Measurements from ENCODE around the gene HDAC9. TPM values are rescaled to one million over a fixed set of nuclear protein-coding genes. Genes with fewer than 3 reads are reported as not detected.

The HDAC9 gene
- total RNA-seq, 1 experiment from 2014 or later, result 14.7 TPM

DNA sequence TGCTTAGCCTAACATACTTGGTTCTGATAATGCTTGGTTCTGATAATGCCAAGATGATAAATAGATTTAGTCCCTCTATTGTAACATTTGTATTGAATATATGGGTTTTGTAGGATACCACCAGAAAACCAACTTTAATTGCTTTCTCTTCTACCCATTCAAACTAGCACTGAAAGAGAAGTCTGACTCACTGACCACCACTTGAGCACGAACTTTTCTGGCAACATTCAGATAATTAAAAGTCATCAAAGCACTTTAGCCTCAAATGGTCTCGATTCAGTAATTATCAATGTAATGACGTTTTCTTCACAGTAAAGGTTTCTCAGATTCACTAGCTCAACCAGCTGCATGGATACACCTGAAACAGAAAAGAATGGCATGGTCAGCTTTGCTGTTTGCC is 63.0 kb downstream of the HDAC9 start:
- no peak overlapping the region for H3K4me2 ChIP-seq

DNA sequence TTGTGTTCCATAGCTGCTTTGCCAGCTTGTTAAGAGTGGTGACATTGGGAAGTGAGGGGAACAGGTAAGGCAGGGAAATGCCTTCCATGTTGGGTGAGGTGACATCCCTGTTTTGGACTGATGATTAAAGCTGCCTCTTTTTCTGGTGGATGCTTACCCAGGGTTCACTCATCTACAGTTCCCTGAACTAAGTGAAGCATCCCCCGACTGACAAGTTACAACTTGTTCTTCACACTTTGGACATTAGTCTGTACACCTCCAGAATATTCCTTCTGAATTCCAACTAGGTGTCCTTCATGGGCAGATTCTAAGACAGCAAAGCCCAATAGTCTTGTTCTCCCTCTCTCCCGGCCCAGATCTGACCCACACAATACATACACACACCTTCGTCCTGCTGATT is 63.4 kb downstream of the HDAC9 start:
- H3K4me2 ChIP-seq, result no peak overlapping the region
- H3K27ac ChIP-seq, result no peak overlapping the region
- TF ChIP-seq, protein P1, sequence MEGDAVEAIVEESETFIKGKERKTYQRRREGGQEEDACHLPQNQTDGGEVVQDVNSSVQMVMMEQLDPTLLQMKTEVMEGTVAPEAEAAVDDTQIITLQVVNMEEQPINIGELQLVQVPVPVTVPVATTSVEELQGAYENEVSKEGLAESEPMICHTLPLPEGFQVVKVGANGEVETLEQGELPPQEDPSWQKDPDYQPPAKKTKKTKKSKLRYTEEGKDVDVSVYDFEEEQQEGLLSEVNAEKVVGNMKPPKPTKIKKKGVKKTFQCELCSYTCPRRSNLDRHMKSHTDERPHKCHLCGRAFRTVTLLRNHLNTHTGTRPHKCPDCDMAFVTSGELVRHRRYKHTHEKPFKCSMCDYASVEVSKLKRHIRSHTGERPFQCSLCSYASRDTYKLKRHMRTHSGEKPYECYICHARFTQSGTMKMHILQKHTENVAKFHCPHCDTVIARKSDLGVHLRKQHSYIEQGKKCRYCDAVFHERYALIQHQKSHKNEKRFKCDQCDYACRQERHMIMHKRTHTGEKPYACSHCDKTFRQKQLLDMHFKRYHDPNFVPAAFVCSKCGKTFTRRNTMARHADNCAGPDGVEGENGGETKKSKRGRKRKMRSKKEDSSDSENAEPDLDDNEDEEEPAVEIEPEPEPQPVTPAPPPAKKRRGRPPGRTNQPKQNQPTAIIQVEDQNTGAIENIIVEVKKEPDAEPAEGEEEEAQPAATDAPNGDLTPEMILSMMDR (conservative IDR thresholded peaks at IDR 0.05), result no peak
- no peak for TF ChIP-seq EZH2 (IDR thresholded peaks at IDR 0.05; ENCODE audit: low read depth)
- no peak for DNase-seq
- ChIA-PET CTCF (no interaction called here), POLR2A (ENCODE audit: unreplicated experiment) (no interaction called here)
- no peaks in the 10 kb centered on the region for H3F3A ChIP-seq (ENCODE audit: insufficient read depth, low read depth)
- H4K20me1 ChIP-seq (ENCODE audit: insufficient read depth), result no peaks in the 10 kb centered on the region
- H2AFZ ChIP-seq, result no peak overlapping the region
- H3K36me3 ChIP-seq (ENCODE audit: low read depth), result no peaks in the 10 kb centered on the region
- H3K9me3 ChIP-seq (ENCODE audit: insufficient read depth, low read depth), result no peaks in the 10 kb centered on the region; the same call in 1 of the 2 replicates
- H3K9me2 ChIP-seq (ENCODE audit: insufficient read depth), result no peaks in the 10 kb centered on the region; the same call in 1 of the 2 replicates
- intact Hi-C loops (cut with micrococcal nuclease; ENCODE audit: unreplicated experiment), result no loop called here
- H3K79me2 ChIP-seq (ENCODE audit: low read depth), result no peaks in the 10 kb centered on the region
- no TSS peak for BruUV-seq (replicated peaks)
- no peak overlapping the region for H3K4me3 ChIP-seq
- no peaks in the 10 kb centered on the region for H3K27me3 ChIP-seq (ENCODE audit: insufficient read depth, low read depth)
- H3K4me1 ChIP-seq (replicated peaks; ENCODE audit: insufficient read depth), result no peaks in the 10 kb centered on the region; the same call in 1 of the 2 replicates

More for the DNA sequence above, 63.0 kb downstream of the HDAC9 start:
- TF ChIP-seq EZH2 (IDR thresholded peaks at IDR 0.05; ENCODE audit: low read depth), result no peak
- H3K27ac ChIP-seq, result no peak overlapping the region
- no peak for DNase-seq
- H3K9me3 ChIP-seq (ENCODE audit: insufficient read depth, low read depth), result no peaks in the 10 kb centered on the region; the same call in 1 of the 2 replicates
- no peak overlapping the region for H2AFZ ChIP-seq
- H3K4me1 ChIP-seq (replicated peaks; ENCODE audit: insufficient read depth), result no peaks in the 10 kb centered on the region; the same call in 1 of the 2 replicates
- no peaks in the 10 kb centered on the region for H3K79me2 ChIP-seq (ENCODE audit: low read depth)
- no peaks in the 10 kb centered on the region for H3F3A ChIP-seq (ENCODE audit: insufficient read depth, low read depth)
- no peaks in the 10 kb centered on the region for H4K20me1 ChIP-seq (ENCODE audit: insufficient read depth)
- intact Hi-C loops (cut with micrococcal nuclease; ENCODE audit: unreplicated experiment), result no loop called here
- H3K36me3 ChIP-seq (ENCODE audit: low read depth), result no peaks in the 10 kb centered on the region
- H3K9me2 ChIP-seq (ENCODE audit: insufficient read depth), result no peaks in the 10 kb centered on the region; the same call in 1 of the 2 replicates
- H3K4me3 ChIP-seq, result no peak overlapping the region
- ChIA-PET POLR2A (ENCODE audit: unreplicated experiment) (no interaction called here), CTCF (no interaction called here)
- H3K27me3 ChIP-seq (ENCODE audit: insufficient read depth, low read depth), result no peaks in the 10 kb centered on the region
- BruUV-seq (replicated peaks), result no TSS peak

DNA sequence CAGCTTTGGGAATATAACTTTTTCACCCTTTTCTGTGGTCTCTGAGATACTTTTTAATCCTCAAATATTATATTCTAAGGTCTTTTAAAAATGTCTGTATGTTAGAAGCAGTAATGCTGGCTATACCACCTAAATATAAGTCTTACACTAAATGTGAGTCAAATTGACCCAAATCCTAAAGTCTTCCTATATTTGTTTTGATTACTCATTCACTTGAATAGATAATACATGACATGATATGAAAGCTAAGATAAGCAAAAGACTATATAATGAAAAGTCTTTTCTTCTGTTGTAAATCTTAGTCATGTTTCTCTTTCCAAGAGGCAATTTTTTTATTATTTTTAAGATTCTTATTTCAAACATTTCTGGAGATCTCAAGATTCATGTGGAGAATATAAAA is 64.2 kb downstream of the HDAC9 start:
- Histone ChIP-seq H3K4me3 (no peak overlapping the region), H3F3A (ENCODE audit: insufficient read depth, low read depth) (no peaks in the 10 kb centered on the region), H3K9me2 (ENCODE audit: insufficient read depth) (no peaks in the 10 kb centered on the region; the same call in 1 of the 2 replicates), H3K79me2 (ENCODE audit: low read depth) (no peaks in the 10 kb centered on the region), H3K27me3 (ENCODE audit: insufficient read depth, low read depth) (no peaks in the 10 kb centered on the region), H3K4me1 (replicated peaks; ENCODE audit: insufficient read depth) (no peaks in the 10 kb centered on the region; the same call in 1 of the 2 replicates), H3K4me2 (no peak overlapping the region), H3K36me3 (ENCODE audit: low read depth) (no peaks in the 10 kb centered on the region), H4K20me1 (ENCODE audit: insufficient read depth) (no peaks in the 10 kb centered on the region), H2AFZ (no peak overlapping the region), H3K9me3 (ENCODE audit: insufficient read depth, low read depth) (no peaks in the 10 kb centered on the region; the same call in 1 of the 2 replicates), H3K27ac (no peak overlapping the region)
- no peak for DNase-seq
- BruUV-seq (replicated peaks), result no TSS peak
- intact Hi-C loops (cut with micrococcal nuclease; ENCODE audit: unreplicated experiment), result no loop called here
- CTCF ChIA-PET, result no interaction called here
- POLR2A ChIA-PET (ENCODE audit: unreplicated experiment), result no interaction called here
- TF ChIP-seq, protein P1 (conservative IDR thresholded peaks at IDR 0.05), result no peak
- no peak for TF ChIP-seq EZH2 (IDR thresholded peaks at IDR 0.05; ENCODE audit: low read depth)

DNA sequence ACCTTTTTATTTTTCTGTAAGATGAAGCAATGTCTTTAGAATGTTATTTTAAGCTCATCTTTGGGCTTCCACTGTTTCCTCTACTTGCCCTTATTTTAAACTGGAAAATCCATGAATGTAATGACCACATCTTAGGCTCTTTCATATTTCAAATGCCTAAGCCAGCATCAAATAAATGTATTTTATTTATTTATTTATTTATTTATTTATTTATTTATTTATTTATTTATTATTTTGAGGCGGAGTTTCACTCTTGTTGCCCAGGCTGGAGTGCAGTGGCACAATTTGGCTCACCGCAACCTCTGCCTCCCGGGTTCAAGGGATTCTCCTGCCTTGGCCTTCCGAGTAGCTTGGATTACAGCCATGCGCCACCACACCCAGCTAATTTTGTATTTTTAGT is 69.2 kb downstream of the HDAC9 start:
- BruUV-seq (replicated peaks), result no TSS peak
- intact Hi-C loops (cut with micrococcal nuclease; ENCODE audit: unreplicated experiment), result no loop called here

More for the DNA sequence above, 69.2 kb downstream of the HDAC9 start:
- ChIA-PET POLR2A (ENCODE audit: unreplicated experiment) (no interaction called here), CTCF (no interaction called here)
- TF ChIP-seq, protein P1 (conservative IDR thresholded peaks at IDR 0.05), result no peak
- TF ChIP-seq EZH2 (IDR thresholded peaks at IDR 0.05; ENCODE audit: low read depth), result no peak
- no peaks in the 10 kb centered on the region for H3K4me1 ChIP-seq (replicated peaks; ENCODE audit: insufficient read depth)
- H3K9me3 ChIP-seq (ENCODE audit: insufficient read depth, low read depth), result no peaks in the 10 kb centered on the region; the same call in 1 of the 2 replicates
- no peaks in the 10 kb centered on the region for H3K36me3 ChIP-seq (ENCODE audit: low read depth)
- no peak overlapping the region for H3K27ac ChIP-seq
- H3K4me3 ChIP-seq, result no peak overlapping the region
- H2AFZ ChIP-seq, result no peak overlapping the region
- no peaks in the 10 kb centered on the region for H3F3A ChIP-seq (ENCODE audit: insufficient read depth, low read depth)
- no peaks in the 10 kb centered on the region for H4K20me1 ChIP-seq (ENCODE audit: insufficient read depth)
- no peaks in the 10 kb centered on the region for H3K79me2 ChIP-seq (ENCODE audit: low read depth)
- DNase-seq, result no peak
- no peak overlapping the region for H3K4me2 ChIP-seq
- no peaks in the 10 kb centered on the region for H3K27me3 ChIP-seq (ENCODE audit: insufficient read depth, low read depth)
- no peaks in the 10 kb centered on the region for H3K9me2 ChIP-seq (ENCODE audit: insufficient read depth)

All from PC-9 (cell line).